Measurements from ENCODE around the gene C2CD3. TPM values are rescaled to one million over a fixed set of nuclear protein-coding genes. Genes with fewer than 3 reads are reported as not detected.

The C2CD3 gene
- polyA plus RNA-seq, 3 donors, result 0.87 to 12.1 (median 2.9) TPM

DNA sequence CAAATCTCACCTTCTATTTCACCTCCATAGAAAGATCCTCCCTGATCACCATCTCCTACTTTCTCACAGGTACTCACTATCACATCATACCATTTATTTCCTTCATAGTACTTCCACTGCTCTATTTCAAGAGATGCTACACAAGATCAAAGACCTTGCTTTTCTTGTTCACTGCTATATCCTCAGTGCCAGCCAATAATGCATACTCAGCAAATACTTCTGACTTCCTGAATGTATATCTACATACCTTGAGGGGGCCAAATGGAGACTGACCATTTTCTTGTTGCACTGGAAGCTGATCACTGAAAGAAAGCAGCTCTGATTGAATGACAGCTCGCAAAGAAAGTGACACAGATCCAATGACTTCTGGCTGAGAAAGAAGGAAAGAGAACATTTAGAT, 64.7 kb downstream of the C2CD3 start:
- whole genome bisulfite sequencing (ENCODE audit: insufficient coverage), result 100% methylated on average over 1 of the region's 1 CpG
- Histone ChIP-seq H3K9ac (ENCODE audit: insufficient read depth, low read length, poor library complexity, severe bottlenecking) (no peak overlapping the region), H3K79me2 (ENCODE audit: insufficient read depth, low read length) (no peaks in the 10 kb centered on the region), H3K4me1 (ENCODE audit: control insufficient read depth in 1 of 2, insufficient read depth in 2 of 2, low read length in 2 of 2) (no peaks in the 10 kb centered on the region), H2AFZ (ENCODE audit: insufficient read depth, low read depth, low read length, poor library complexity, severe bottlenecking) (no peak overlapping the region), H3K27ac (ENCODE audit: low read depth in 1 of 2, low read length in 2 of 2) (no peak overlapping the region), H3K4me2 (replicated peaks; ENCODE audit: extremely low read depth, low read length, poor library complexity, severe bottlenecking) (no peak overlapping the region), H4K20me1 (ENCODE audit: insufficient read depth, low read length) (no peaks in the 10 kb centered on the region), H3K4me3 (replicated peaks in 1 of 3; ENCODE audit: low read depth in 2 of 3, low read length in 3 of 3) (no peak overlapping the region), H3K27me3 (ENCODE audit: control insufficient read depth in 2 of 2, insufficient read depth in 2 of 2, low read length in 2 of 2) (no peaks in the 10 kb centered on the region), H3K36me3 (replicated peaks in 1 of 2; ENCODE audit: control insufficient read depth in 1 of 2, insufficient read depth in 2 of 2, low read length in 2 of 2) (peaks cover 35 to 69% of the 10 kb centered on the region in 2 donors), H3K9me3 (replicated peaks in 1 of 2; ENCODE audit: control insufficient read depth in 1 of 2, insufficient read depth in 1 of 2, low read length in 2 of 2) (no peaks in the 10 kb centered on the region)
- H3K27me3 Mint-ChIP-seq (ENCODE audit: low read depth in 3 of 3), result no peaks in the 10 kb centered on the region
- TF ChIP-seq, protein P1, sequence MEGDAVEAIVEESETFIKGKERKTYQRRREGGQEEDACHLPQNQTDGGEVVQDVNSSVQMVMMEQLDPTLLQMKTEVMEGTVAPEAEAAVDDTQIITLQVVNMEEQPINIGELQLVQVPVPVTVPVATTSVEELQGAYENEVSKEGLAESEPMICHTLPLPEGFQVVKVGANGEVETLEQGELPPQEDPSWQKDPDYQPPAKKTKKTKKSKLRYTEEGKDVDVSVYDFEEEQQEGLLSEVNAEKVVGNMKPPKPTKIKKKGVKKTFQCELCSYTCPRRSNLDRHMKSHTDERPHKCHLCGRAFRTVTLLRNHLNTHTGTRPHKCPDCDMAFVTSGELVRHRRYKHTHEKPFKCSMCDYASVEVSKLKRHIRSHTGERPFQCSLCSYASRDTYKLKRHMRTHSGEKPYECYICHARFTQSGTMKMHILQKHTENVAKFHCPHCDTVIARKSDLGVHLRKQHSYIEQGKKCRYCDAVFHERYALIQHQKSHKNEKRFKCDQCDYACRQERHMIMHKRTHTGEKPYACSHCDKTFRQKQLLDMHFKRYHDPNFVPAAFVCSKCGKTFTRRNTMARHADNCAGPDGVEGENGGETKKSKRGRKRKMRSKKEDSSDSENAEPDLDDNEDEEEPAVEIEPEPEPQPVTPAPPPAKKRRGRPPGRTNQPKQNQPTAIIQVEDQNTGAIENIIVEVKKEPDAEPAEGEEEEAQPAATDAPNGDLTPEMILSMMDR (IDR thresholded peaks at IDR 0.05), result no peak
- no peak overlapping the region for H3K27ac Mint-ChIP-seq
- no peaks in the 10 kb centered on the region for H3K9me3 Mint-ChIP-seq
- H3K4me3 Mint-ChIP-seq, result no peak overlapping the region
- intact Hi-C loops (cut with micrococcal nuclease), result no loop called here
- H3K36me3 Mint-ChIP-seq, result peaks cover 53% of the 10 kb centered on the region in 2 donors
- peaks cover 4% of the 10 kb centered on the region for H3K4me1 Mint-ChIP-seq
- DNase-seq, result no peak

DNA sequence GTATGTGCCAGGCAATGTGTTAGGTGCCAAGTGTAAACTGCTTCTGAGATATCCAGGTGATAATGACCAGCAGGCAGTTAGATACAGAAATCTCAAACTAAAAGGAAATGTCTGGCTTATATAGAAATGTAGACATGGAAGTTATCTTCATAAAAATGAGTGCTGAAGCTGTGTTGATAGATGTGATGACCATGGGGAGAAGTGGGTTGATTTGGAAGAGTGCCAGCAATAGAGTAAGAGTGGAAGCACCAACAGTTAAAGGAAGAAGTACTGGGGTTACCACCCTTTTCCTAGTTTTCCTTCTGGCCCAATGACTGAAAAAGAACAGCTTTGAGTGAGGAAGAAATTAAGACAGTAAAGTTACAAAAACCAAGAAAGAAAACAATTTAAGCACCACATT, 68.5 kb downstream of the C2CD3 start:
- Mint-ChIP-seq H3K27ac (peak overlapping the region in 1 of 7 donors; percentile 5), H3K27me3 (ENCODE audit: low read depth in 3 of 3) (no peaks in the 10 kb centered on the region), H3K9me3 (no peaks in the 10 kb centered on the region), H3K4me1 (no peaks in the 10 kb centered on the region), H3K4me3 (no peak overlapping the region), H3K36me3 (peaks cover 70 to 72% of the 10 kb centered on the region in 2 donors)
- TF ChIP-seq, protein P1 (IDR thresholded peaks at IDR 0.05), result no peak
- H3K4me3 ChIP-seq (replicated peaks in 1 of 3; ENCODE audit: low read depth in 2 of 3, low read length in 3 of 3), result no peak overlapping the region
- H3K4me2 ChIP-seq (replicated peaks; ENCODE audit: extremely low read depth, low read length, poor library complexity, severe bottlenecking), result no peak overlapping the region
- H2AFZ ChIP-seq (ENCODE audit: insufficient read depth, low read depth, low read length, poor library complexity, severe bottlenecking), result no peak overlapping the region
- H3K9me3 ChIP-seq (replicated peaks in 1 of 2; ENCODE audit: control insufficient read depth in 1 of 2, insufficient read depth in 1 of 2, low read length in 2 of 2), result no peaks in the 10 kb centered on the region
- H3K27ac ChIP-seq (ENCODE audit: low read depth in 1 of 2, low read length in 2 of 2), result peak overlapping the region in 1 of 2 donors; percentile 22
- peaks cover 54 to 92% of the 10 kb centered on the region in 2 donors for H3K36me3 ChIP-seq (replicated peaks in 1 of 2; ENCODE audit: control insufficient read depth in 1 of 2, insufficient read depth in 2 of 2, low read length in 2 of 2)
- no peaks in the 10 kb centered on the region for H3K4me1 ChIP-seq (ENCODE audit: control insufficient read depth in 1 of 2, insufficient read depth in 2 of 2, low read length in 2 of 2)
- intact Hi-C loops (cut with micrococcal nuclease), result no loop called here
- no peaks in the 10 kb centered on the region for H4K20me1 ChIP-seq (ENCODE audit: insufficient read depth, low read length)
- DNase-seq, result no peak
- H3K9ac ChIP-seq (ENCODE audit: insufficient read depth, low read length, poor library complexity, severe bottlenecking), result no peak overlapping the region
- H3K79me2 ChIP-seq (ENCODE audit: insufficient read depth, low read length), result no peaks in the 10 kb centered on the region
- H3K27me3 ChIP-seq (ENCODE audit: control insufficient read depth in 2 of 2, insufficient read depth in 2 of 2, low read length in 2 of 2), result no peaks in the 10 kb centered on the region

Measured in CD14-positive monocyte (primary cell).